Measurements from ENCODE around the gene CPXM2.

The CPXM2 gene

GRCh38 chr10:123903621-123904020, 12.0 kb upstream of the CPXM2 start:
- Histone ChIP-seq H3K4me3 (replicated peaks; ENCODE audit: insufficient read depth, low read length) (no peak overlapping the region), H3K27ac (replicated peaks) (no peak overlapping the region), H3K27me3 (ENCODE audit: insufficient read depth, poor library complexity, severe bottlenecking) (no peaks in the 10 kb centered on the region)
- no peak for DNase-seq (ENCODE audit: low read depth in 1 of 2, low spot score in 1 of 2)
- TF ChIP-seq POLR2AphosphoS5 (IDR thresholded peaks at IDR 0.05; ENCODE audit: low read depth) (no peak), GABPA (IDR thresholded peaks at IDR 0.05; ENCODE audit: low read depth) (no peak), REST (IDR thresholded peaks at IDR 0.05; ENCODE audit: insufficient replicate concordance, low read depth) (no peak), CTCF (IDR thresholded peaks at IDR 0.05; ENCODE audit: insufficient read depth, low read length) (no peak), SPI1 (IDR thresholded peaks at IDR 0.05; ENCODE audit: borderline replicate concordance, low read depth) (no peak)

GRCh38 chr10:123901621-123902020, 10.0 kb upstream of the CPXM2 start:
- Histone ChIP-seq H3K27me3 (ENCODE audit: insufficient read depth, poor library complexity, severe bottlenecking) (no peaks in the 10 kb centered on the region), H3K27ac (replicated peaks) (no peak overlapping the region), H3K4me3 (replicated peaks; ENCODE audit: insufficient read depth, low read length) (no peak overlapping the region)
- TF ChIP-seq POLR2AphosphoS5 (IDR thresholded peaks at IDR 0.05; ENCODE audit: low read depth): no peak
- no peak for TF ChIP-seq GABPA (IDR thresholded peaks at IDR 0.05; ENCODE audit: low read depth)
- no peak for TF ChIP-seq REST (IDR thresholded peaks at IDR 0.05; ENCODE audit: insufficient replicate concordance, low read depth)
- TF ChIP-seq SPI1 (IDR thresholded peaks at IDR 0.05; ENCODE audit: borderline replicate concordance, low read depth): no peak
- TF ChIP-seq CTCF (IDR thresholded peaks at IDR 0.05; ENCODE audit: insufficient read depth, low read length): no peak
- DNase-seq (ENCODE audit: low read depth in 1 of 2, low spot score in 1 of 2): no peak

- no peak for DNase-seq (ENCODE audit: low read depth in 1 of 2, low spot score in 1 of 2)
- H3K27ac ChIP-seq (replicated peaks): no peak overlapping the region
- H3K4me3 ChIP-seq (replicated peaks; ENCODE audit: insufficient read depth, low read length): no peak overlapping the region
- peaks cover under 1% of the 10 kb centered on the region for H3K27me3 ChIP-seq (ENCODE audit: insufficient read depth, poor library complexity, severe bottlenecking)
- TF ChIP-seq CTCF (IDR thresholded peaks at IDR 0.05; ENCODE audit: insufficient read depth, low read length) (no peak), POLR2AphosphoS5 (IDR thresholded peaks at IDR 0.05; ENCODE audit: low read depth) (no peak), GABPA (IDR thresholded peaks at IDR 0.05; ENCODE audit: low read depth) (no peak), REST (IDR thresholded peaks at IDR 0.05; ENCODE audit: insufficient replicate concordance, low read depth) (no peak), SPI1 (IDR thresholded peaks at IDR 0.05; ENCODE audit: borderline replicate concordance, low read depth) (no peak)
Measured at GRCh38 chr10:123897146-123897545, 5.5 kb upstream of the CPXM2 start.
